Transverse colon (tissue), 4 donors: Measurements from ENCODE around the gene GAREM1.

Experiments
- CTCF ChIP-seq, 5 experiments: fragments of 200-600 bp in 3 of 5; fragments of 450-650 bp in 2 of 5; sonication (generic) in 3 of 5; IDR thresholded peaks; 1 replicate in 2 of 5; 2 replicates in 3 of 5; pipeline ENCODE4 v1.5.1; 2016 to 2017; ENCODE audit warnings: antibody characterized with exemption in 5 of 5, inconsistent platforms in 3 of 5, mild to moderate bottlenecking in 2 of 5, moderate library complexity in 1 of 5
- EP300 ChIP-seq: sonication (generic); formaldehyde crosslinking; IDR thresholded peaks from one replicate; pipeline ENCODE4 v1.6.1; 2017; ENCODE audit warnings: antibody characterized with exemption, low read depth
- POLR2A ChIP-seq: fragments of 450-650 bp; IDR thresholded peaks from one replicate; pipeline ENCODE4 v1.6.1; 2016; ENCODE audit warnings: antibody characterized with exemption, mild to moderate bottlenecking, moderate library complexity
- POLR2AphosphoS5 ChIP-seq, 3 donors: sonication (generic); formaldehyde crosslinking; IDR thresholded peaks; one replicate each; pipeline ENCODE4 v1.6.1; 2016; ENCODE audit warnings: antibody characterized with exemption in 3 of 3

- TF ChIP-seq CTCF (IDR thresholded peaks at IDR 0.05) (no peak), POLR2A (no peak), EP300 (no peak), POLR2AphosphoS5 (IDR thresholded peaks at IDR 0.05) (no peak)
Observed at GRCh38 chr18:32258148-32258547, 212.5 kb downstream of the GAREM1 start.
